Hematopoietic multipotent progenitor cell treated with erythropoietin and hydrocortisone succinate and interleukin-3 and kit ligand, for 17 days (in vitro differentiated cells): Measurements from ENCODE around the gene KDM4C.
A peak's percentile ranks its signal among the peaks of the same experiment; 100 is the strongest.
"Not testable (repeated sequence)": the region's sequence is repeated elsewhere in the genome, so short reads cannot be mapped to it uniquely, and the experiment has no call there.

ENCODE experiments used
- DNase-seq: peaks from one replicate; pipeline ENCODE4 v3.0.0-alpha.2; 2015; ENCODE audit warnings: low spot score

KDM4C gene

DNA sequence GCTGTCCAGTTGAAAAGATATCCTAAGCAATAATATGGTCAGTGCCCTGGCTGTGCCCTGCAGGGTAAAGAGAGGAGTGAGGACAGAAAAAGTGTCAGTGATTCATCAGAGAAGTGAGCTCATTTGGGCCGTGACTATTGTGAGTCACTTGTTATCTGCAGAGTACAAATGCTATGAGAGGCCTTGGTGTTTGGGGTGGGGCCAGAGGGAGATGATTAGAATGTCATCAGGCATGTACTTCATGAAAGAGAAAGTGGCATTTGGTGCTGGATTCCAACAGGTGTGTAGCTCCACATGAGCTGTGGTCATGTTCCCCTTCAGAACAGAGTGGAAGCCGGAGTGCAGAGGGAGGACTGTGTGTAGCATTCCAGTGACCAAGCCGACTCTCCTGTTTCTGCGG, 174.1 kb downstream of the KDM4C start:
- peak; percentile 77 for DNase-seq

DNA sequence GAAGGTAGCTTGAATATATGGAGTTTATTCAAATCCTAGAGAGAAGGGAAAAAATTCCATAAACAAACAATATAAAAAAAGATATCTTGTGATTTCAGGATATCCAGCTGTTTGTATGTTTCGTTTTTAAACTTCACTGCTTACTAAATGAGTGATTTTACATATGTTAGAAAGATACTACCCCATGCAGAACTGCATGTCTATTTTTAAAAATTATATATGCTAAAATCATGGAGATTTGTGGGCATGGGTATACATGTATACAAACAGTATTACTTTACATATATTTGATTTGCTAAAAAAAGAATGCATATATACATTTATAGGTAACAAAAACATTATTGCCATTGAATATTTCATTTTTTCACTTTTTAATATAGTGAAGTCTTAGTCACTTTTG, 178.3 kb downstream of the KDM4C start:
- no peak for DNase-seq

GRCh38 chr9:6937209-6937608, 179.4 kb downstream of the KDM4C start:
- no peak for DNase-seq

DNA sequence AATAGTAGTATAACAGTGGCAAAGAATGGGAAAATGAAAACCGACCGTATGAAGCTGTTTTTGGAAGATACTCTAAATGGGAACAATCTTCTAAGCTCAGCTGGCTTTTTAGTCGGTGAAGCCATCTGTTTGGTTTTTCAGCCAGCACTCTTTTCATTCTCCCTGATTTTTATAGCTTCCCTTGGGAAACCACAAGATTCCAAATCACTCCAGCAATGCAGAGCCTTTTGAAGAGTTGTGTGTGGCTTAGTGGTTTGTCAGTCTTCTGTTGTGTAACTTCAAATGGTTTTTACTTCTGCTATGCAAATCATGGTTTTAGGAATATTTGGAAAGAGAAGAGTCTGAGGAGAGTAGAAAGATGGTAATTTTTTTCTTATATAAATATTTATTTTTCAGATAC, 180.7 kb downstream of the KDM4C start:
- DNase-seq, result no peak

DNA sequence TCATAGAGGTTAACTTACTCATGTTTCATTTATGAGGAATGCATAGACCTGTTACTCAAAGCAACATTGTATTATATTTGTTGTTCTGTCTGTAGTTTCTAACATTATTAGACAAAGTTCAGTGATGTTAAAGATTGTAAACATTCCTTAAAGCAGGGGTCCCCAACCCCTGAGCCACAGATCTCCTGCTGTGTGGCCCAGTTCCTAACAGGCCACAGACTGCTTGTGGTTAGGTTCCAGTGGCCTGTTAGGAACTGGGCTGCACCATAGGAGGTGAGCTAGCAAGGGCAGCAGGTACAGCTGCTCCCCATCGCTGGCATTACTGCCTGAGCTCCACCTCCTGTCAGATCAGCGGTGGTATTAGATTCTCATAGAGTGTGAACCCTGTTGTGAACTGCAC, 181.1 kb downstream of the KDM4C start:
- DNase-seq, result no peak

- no peak for DNase-seq
Measured at GRCh38 chr9:6941501-6941900, 183.7 kb downstream of the KDM4C start.

GRCh38 chr9:6942406-6942805, 184.6 kb downstream of the KDM4C start:
- no peak for DNase-seq

DNA sequence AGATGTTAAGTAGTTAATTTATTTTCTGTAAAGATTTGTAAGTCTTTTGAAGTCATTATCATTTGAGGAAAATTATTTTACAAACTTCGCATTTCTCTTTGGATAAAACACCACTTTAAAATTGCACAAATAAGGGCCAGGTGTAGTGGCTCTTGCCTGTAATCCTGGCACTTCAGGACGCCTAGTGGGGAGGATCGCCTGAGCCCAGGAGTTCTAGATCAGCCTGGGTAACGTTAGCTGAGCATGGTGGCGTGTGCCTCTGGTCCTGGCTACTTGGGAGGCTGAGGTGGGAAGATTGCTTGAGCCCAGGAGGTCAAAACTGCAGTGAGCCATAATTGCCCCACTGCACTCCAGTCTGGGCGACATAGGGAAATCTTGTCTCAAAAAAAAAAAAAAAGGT, 185.5 kb downstream of the KDM4C start:
- DNase-seq, result no peak

DNA sequence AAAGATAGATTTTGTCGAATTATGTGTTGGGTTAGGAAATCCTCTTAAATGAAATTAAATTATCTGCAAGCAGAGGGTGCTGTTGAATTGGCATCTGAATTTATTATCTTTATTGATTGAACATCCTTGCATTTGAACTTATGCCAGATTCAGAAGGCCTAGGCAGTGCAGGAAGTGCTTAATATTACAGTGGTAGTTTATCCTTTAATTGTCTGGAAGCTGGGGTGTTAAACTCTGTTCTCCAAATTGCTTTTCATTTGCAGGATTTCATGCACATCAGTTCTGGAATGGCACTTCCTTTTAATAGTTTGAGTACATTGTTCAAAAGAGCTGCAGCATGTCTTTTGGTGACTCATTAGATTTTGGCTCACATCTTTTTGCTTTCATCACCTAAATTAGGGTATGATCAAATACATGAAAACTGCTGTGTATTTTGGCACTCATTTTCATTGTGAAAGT, 186.3 kb downstream of the KDM4C start:
- DNase-seq, result peak; percentile 22

DNA sequence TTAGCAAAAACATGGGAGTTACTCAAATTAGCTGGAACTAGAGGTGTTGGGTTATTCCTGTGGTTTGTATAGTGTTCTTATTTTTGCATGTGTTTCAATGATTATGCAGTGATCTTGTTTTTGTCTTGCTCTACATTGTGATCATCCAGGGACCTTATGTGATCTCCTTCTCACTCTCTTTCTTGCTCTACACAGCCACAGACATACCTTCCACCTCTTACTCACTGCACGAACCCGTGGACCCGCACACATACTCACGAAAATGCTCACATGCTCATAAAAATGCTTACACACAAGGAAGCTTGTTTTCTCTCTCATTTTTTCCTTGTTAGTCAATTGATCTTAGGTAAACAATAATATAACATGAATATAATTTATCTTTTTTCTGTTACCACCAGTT, 187.1 kb downstream of the KDM4C start:
- DNase-seq, result no peak

GRCh38 chr9:6945816-6946215, 188.0 kb downstream of the KDM4C start:
- no peak for DNase-seq

GRCh38 chr9:6946583-6947166, 188.9 kb downstream of the KDM4C start:
- no peak for DNase-seq

DNA sequence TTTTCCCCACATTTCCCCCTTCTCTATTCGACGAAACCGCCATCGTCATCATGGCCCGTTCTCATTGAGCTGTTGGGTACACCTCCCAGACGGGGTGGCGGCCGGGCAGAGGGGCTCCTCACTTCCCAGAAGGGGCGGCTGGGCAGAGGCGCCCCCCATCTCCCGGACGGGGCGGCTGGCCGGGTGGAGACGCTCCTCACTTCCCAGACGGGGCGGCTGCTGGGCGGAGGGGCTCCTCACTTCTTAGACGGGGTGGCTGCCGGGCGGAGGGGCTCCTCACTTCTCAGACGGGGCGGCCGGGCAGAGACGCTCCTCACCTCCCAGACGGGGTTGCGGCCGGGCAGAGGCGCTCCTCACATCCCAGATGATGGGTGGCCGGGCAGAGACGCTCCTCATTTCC, 191.1 kb downstream of the KDM4C start:
- not testable (repeated sequence) for DNase-seq

DNA sequence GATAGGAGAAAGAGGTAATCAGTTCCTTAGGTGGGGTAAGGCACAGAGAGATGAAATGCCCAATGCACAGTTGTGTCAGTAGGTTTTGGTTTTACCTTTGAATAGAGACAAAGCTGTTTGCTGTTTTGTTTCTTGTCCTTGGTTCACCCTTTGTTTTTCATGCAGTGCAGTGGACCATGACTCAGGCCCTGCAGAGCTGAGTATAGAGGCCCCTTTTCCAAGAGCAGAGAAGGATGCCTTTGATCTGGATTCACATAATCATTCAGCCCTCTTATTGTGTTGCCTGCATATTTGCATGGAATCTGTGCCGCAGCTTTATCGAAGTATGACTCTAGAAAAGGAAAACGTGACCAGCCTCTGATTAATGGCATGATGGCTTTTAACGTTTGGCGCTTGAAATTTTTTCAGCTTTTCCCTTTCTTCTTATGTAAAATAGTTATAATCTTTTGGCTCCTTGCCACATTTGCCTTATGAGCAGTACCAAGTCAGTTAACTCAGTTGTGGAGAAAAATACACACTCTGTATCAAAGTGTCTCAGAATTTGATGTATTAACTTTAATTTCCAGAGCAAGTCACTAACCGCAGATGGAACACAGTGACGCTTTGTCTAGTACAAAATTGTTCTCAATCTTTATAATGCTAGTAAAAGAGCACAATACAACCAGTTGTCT, 197.6 kb downstream of the KDM4C start:
- DNase-seq, result peak; percentile 29

DNA sequence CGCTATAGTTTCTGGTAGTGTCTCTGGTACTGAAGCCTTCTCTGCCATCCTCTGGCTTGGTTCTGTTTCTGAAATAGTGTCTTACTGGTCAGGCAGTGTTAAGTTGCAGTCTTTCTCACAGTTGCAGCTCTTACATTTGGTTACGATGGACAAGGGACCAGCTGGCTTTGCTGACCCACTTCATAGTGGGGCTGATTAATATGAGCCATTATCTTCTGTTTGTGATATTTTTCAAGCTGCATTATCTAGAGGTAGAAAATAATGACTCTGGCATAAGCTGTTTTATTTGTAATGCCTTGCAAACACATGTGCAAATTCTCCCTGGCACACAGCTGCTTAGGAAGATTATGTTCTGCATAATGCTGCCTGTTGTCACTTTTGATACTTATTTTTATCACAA, 199.1 kb downstream of the KDM4C start:
- DNase-seq, result no peak

DNA sequence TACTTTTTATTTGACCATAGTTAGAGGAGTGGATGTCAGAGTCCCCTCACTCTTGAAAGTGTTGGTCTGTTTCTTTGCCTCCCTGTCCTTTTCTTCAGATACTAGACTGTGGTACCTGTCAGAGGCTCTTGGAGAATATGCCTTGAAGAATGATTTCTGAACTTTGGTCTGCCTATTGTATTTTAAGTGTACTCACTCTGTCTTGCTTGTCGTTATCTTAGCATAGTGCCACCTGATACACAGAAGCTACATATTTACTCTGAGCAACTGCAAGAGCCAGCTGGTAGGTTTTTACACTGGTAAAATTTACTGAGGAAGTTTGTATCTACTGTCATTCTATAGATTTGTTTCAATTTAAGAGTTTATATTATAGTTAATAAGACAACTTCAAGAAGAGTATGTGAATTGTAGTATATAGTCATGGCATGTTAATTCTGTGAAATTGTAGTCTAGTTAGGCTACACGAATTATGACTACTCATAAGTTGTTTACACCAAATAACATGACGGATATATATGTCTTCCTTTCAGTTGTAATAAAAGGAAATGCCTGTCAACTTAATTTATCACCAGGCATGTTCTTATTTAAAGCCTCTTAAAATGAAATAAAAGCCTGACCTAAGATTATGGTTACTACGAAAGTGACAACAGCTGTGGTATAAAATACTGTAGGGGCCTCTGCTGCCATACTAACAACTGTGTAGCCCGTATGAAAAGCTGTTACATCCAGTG, 201.7 kb downstream of the KDM4C start:
- no peak for DNase-seq

DNA sequence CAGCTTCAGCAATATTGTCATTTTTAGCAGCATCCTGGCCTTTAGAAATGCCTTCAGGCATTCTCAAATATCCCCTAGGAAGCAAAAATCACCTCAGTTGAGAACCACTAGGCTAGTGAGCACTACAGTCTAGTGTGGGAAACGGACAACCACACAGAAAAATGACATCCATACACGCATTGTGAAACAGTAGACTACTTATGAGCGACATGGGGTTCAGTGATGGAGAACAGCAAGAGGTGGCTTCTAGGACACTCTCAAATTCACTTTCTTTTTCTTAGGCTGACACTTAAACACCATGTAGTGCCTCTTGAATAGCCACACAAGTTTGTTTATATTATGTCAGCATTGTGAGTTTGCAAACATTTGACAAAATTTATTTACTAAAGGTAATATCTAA, 203.0 kb downstream of the KDM4C start:
- DNase-seq, result no peak

DNA sequence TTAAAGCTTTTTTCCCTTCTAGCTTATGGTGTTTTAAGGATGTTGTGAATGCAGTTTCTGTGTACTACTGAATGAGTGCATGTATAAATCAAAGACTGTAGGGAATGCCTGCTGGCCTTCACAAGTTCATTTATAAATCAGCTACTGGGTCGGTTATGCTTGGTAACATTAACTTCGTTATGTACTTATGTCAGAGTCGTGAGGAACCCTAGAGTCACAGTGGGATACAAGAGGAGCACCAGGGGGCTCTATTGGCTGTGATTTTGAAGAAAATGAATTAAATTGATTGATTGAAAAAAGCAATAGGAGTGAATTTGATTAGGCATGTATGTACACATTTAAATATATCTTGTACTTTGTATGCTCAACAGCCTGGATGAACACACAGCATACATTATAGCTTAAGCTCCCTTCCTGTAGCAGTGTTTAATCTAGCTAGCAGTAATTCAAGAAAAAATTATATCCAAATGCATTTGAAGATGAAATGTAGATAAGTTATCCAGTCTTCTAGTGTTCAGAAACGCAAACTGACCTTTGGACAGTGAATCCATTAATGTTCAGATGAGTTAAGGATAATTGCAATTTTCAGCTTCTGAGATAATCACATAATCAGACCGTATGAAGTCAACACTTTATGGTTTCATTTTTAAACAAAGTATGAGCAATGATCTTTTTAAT, 204.2 kb downstream of the KDM4C start:
- no peak for DNase-seq

GRCh38 chr9:6965566-6965965, 207.8 kb downstream of the KDM4C start:
- DNase-seq, result no peak

DNA sequence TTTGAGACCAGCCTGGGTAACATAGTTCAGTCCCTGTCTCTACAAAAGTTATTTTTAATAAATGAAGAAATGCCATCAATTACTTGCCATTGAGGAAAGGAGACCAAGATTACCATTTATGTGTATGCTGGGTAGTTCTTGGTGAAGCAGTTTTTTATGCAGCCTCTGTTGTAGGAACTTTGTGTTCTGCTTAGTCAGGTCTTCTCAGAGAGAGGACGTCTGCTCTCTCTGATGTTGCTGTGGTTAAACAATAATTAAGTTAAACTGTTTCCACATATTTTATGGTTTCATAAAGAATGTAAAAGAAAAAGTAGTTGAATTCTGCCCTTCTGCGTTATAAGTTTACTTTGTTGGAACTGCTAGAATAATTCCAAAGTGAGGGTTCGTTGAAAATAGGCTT, 210.5 kb downstream of the KDM4C start:
- no peak for DNase-seq

- no peak for DNase-seq
Measured at GRCh38 chr9:6969805-6970204, 212.0 kb downstream of the KDM4C start.

GRCh38 chr9:6973089-6973488, 215.3 kb downstream of the KDM4C start:
- DNase-seq, result no peak

DNA sequence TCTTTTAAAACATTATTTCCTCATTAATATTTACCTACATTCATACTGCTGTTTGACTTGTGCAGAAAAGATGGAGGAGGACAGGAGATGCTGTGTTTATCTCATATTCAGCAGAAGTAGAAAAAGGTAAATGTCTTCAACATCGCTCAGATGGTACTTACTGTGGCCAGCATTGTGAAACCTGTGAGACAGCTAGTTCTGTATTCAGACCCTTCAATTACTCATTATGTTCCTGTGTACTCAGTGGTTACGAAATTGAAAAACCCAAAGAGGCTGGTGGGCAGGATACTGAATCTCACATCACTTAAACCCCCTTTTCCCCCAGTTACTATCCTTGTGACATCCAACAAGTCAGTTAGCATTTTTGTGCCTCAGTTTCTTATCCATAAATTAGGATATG, 216.0 kb downstream of the KDM4C start:
- no peak for DNase-seq
